Embryonic facial prominence (tissue), 1 donor: Measurements from ENCODE around the gene LECT2.

Experiments
- DNase-seq: peaks from one replicate; pipeline ENCODE4 v3.0.0-alpha.2; 2016; ENCODE audit errors: extremely low spot score

The LECT2 gene

GRCh38 chr5:135978212-135978631 lies 23.4 kb upstream of the LECT2 start:
- no peak for DNase-seq

- no peak for DNase-seq
Measured at GRCh38 chr5:135977375-135977928, 22.7 kb upstream of the LECT2 start.

- no peak for DNase-seq
Measured at GRCh38 chr5:135976216-135976615, 21.4 kb upstream of the LECT2 start.

- DNase-seq = no peak
Measured at GRCh38 chr5:135975122-135975521, 20.3 kb upstream of the LECT2 start.

GRCh38 chr5:135974021-135974600 lies 19.3 kb upstream of the LECT2 start:
- DNase-seq = no peak

- no peak for DNase-seq
Measured at GRCh38 chr5:135973323-135974020, 18.7 kb upstream of the LECT2 start.

GRCh38 chr5:135971701-135972100 lies 16.9 kb upstream of the LECT2 start:
- DNase-seq = no peak

- DNase-seq = no peak
Measured at GRCh38 chr5:135966790-135967189, 12.0 kb upstream of the LECT2 start.

GRCh38 chr5:135966165-135966564 lies 11.4 kb upstream of the LECT2 start:
- no peak for DNase-seq

GRCh38 chr5:135965504-135965903 lies 10.7 kb upstream of the LECT2 start:
- DNase-seq = no peak

- peak; percentile 34 for DNase-seq
Measured at GRCh38 chr5:135964670-135965320, 10.0 kb upstream of the LECT2 start.

GRCh38 chr5:135955525-135955924 lies 742 bp upstream of the LECT2 start:
- no peak for DNase-seq

- no peak for DNase-seq
Measured at GRCh38 chr5:135953850-135954249, 933 bp downstream of the LECT2 start.

- no peak for DNase-seq
Measured at GRCh38 chr5:135952683-135953082, 2.1 kb downstream of the LECT2 start.

- no peak for DNase-seq
Measured at GRCh38 chr5:135951807-135952206, 3.0 kb downstream of the LECT2 start.

- no peak for DNase-seq
Measured at GRCh38 chr5:135951257-135951656, 3.5 kb downstream of the LECT2 start.

GRCh38 chr5:135950611-135951010 lies 4.2 kb downstream of the LECT2 start:
- DNase-seq = no peak

- peak; percentile 65 for DNase-seq
Measured at GRCh38 chr5:135944967-135945560, 9.7 kb downstream of the LECT2 start.

GRCh38 chr5:135944564-135944963 lies 10.2 kb downstream of the LECT2 start:
- no peak for DNase-seq

GRCh38 chr5:135942202-135942771 lies 12.5 kb downstream of the LECT2 start:
- no peak for DNase-seq

- no peak for DNase-seq
Measured at GRCh38 chr5:135941711-135942110, 13.1 kb downstream of the LECT2 start.
